OCI-LY1 (cell line): ENCODE measurements around the gene BUD23.
A peak's percentile ranks its signal among the peaks of the same experiment; 100 is the strongest.

Experiments
- H2AFZ ChIP-seq: fragments of 200-600 bp; sonication (generic), shearing (Covaris generic); 2 replicates; pipeline ENCODE4 v1.6.0; 2014; ENCODE audit warnings: antibody characterized with exemption, mild to moderate bottlenecking, low read length
- H3F3A ChIP-seq: fragments of 200-600 bp; sonication (generic), shearing (Covaris generic); 2 replicates; pipeline ENCODE4 v1.6.0; 2014; ENCODE audit warnings: mild to moderate bottlenecking, antibody characterized with exemption, low read length, moderate library complexity; ENCODE audit not compliant: insufficient read depth
- H3K27ac ChIP-seq: fragments of 200-600 bp; sonication (generic); 2 replicates; pipeline ENCODE4 v1.5.1; 2014; ENCODE audit warnings: low read length, mixed run types, mild to moderate bottlenecking, low read depth; ENCODE audit not compliant: poor library complexity, severe bottlenecking
- H3K27me3 ChIP-seq: fragments of 200-600 bp; sonication (generic); 2 replicates; pipeline ENCODE4 v1.6.0; 2014; ENCODE audit warnings: antibody characterized with exemption, mild to moderate bottlenecking, low read length, moderate library complexity; ENCODE audit not compliant: insufficient read depth
- H3K36me3 ChIP-seq: fragments of 200-600 bp; sonication (generic); 2 replicates; pipeline ENCODE4 v1.6.1; 2014; ENCODE audit warnings: mild to moderate bottlenecking, antibody characterized with exemption, low read length, moderate library complexity, mixed read lengths; ENCODE audit not compliant: insufficient read depth
- H3K4me1 ChIP-seq: fragments of 200-600 bp; sonication (generic); 2 replicates; pipeline ENCODE4 v1.5.1; 2014; ENCODE audit warnings: mild to moderate bottlenecking, low read length, moderate library complexity; ENCODE audit not compliant: insufficient read depth, severe bottlenecking
- H3K4me2 ChIP-seq: fragments of 200-600 bp; sonication (generic), shearing (Covaris generic); 2 replicates; pipeline ENCODE4 v1.6.1; 2014; ENCODE audit warnings: low read length
- H3K4me3 ChIP-seq: fragments of 200-600 bp; sonication (generic); 2 replicates; pipeline ENCODE4 v1.5.1; 2014; ENCODE audit warnings: low read length, low read depth, mild to moderate bottlenecking, mixed read lengths; ENCODE audit not compliant: poor library complexity, severe bottlenecking
- H3K79me2 ChIP-seq: fragments of 200-600 bp; shearing (Covaris generic); 2 replicates; pipeline ENCODE4 v1.6.1; 2016; ENCODE audit warnings: mixed run types, low read length, mixed read lengths; ENCODE audit not compliant: insufficient read depth
- H3K9ac ChIP-seq: fragments of 200-600 bp; sonication (generic), shearing (Covaris generic); 2 replicates; pipeline ENCODE4 v1.6.1; 2014; ENCODE audit warnings: mild to moderate bottlenecking, low read length, mixed read lengths
- H3K9me2 ChIP-seq: fragments of 200-600 bp; sonication (generic), shearing (Covaris generic); 2 replicates; pipeline ENCODE4 v1.6.1; 2014; ENCODE audit warnings: low read depth, mild to moderate bottlenecking, low read length, mixed read lengths
- H3K9me3 ChIP-seq: fragments of 200-600 bp; shearing (Covaris generic); 2 replicates; pipeline ENCODE4 v1.6.1; 2014; ENCODE audit warnings: low read length, mixed read lengths
- H4K20me1 ChIP-seq: fragments of 200-600 bp; sonication (generic), shearing (Covaris generic); 2 replicates; pipeline ENCODE4 v1.6.0; 2016; ENCODE audit warnings: mild to moderate bottlenecking, low read length; ENCODE audit not compliant: insufficient read depth
- CTCF ChIP-seq: fragments of 200-600 bp; sonication (generic), shearing (Covaris generic); IDR thresholded peaks from 2 replicates; pipeline ENCODE4 v1.5.1; 2017; ENCODE audit warnings: mild to moderate bottlenecking, antibody characterized with exemption, low read length, moderate library complexity, mixed read lengths
- EZH2 ChIP-seq: fragments of 200-600 bp; sonication (generic), shearing (Covaris generic); IDR thresholded peaks from 2 replicates; pipeline ENCODE4 v1.8.0; 2017; ENCODE audit warnings: borderline replicate concordance, mixed run types, mild to moderate bottlenecking, antibody characterized with exemption, low read length, moderate library complexity, mixed read lengths

BUD23 gene

GRCh38 chr7:73703757-73704639 is 20.6 kb downstream of the BUD23 start:
- no peak overlapping the region for H3K9ac ChIP-seq
- no peaks in the 10 kb centered on the region for H3K9me3 ChIP-seq
- H3K79me2 ChIP-seq = no peaks in the 10 kb centered on the region
- H3K4me3 ChIP-seq = peak overlapping the region; percentile 12
- peaks cover 10% of the 10 kb centered on the region; the same call in 1 of the 2 replicates for H3K27me3 ChIP-seq
- no peak for TF ChIP-seq EZH2
- no peak for TF ChIP-seq CTCF
- H3K9me2 ChIP-seq = no peaks in the 10 kb centered on the region
- H3F3A ChIP-seq = no peaks in the 10 kb centered on the region
- peaks cover 3% of the 10 kb centered on the region for H3K4me1 ChIP-seq
- H3K4me2 ChIP-seq = peak overlapping the region; percentile 36
- no peak overlapping the region for H2AFZ ChIP-seq
- H3K36me3 ChIP-seq = peaks cover 9% of the 10 kb centered on the region; the same call in 1 of the 2 replicates
- no peaks in the 10 kb centered on the region for H4K20me1 ChIP-seq
- no peak overlapping the region for H3K27ac ChIP-seq

GRCh38 chr7:73704640-73705550 is 21.5 kb downstream of the BUD23 start:
- Histone ChIP-seq H3K36me3 (no peaks in the 10 kb centered on the region), H3K9me2 (no peaks in the 10 kb centered on the region), H3K79me2 (no peaks in the 10 kb centered on the region), H3K27me3 (peaks cover 10% of the 10 kb centered on the region; the same call in 1 of the 2 replicates), H2AFZ (no peak overlapping the region), H3K4me2 (no peak overlapping the region), H3K4me1 (peaks cover 3% of the 10 kb centered on the region), H3K9me3 (no peaks in the 10 kb centered on the region), H3K4me3 (no peak overlapping the region), H3K9ac (no peak overlapping the region), H3F3A (no peaks in the 10 kb centered on the region), H3K27ac (no peak overlapping the region), H4K20me1 (no peaks in the 10 kb centered on the region)
- TF ChIP-seq EZH2 = no peak
- TF ChIP-seq CTCF = no peak

- Histone ChIP-seq H3K9ac (no peak overlapping the region), H3K79me2 (no peaks in the 10 kb centered on the region), H2AFZ (no peak overlapping the region), H3K4me1 (peaks cover 3% of the 10 kb centered on the region), H3F3A (no peaks in the 10 kb centered on the region), H3K4me2 (no peak overlapping the region), H3K9me2 (no peaks in the 10 kb centered on the region), H3K27ac (no peak overlapping the region), H4K20me1 (no peaks in the 10 kb centered on the region), H3K36me3 (no peaks in the 10 kb centered on the region), H3K27me3 (peaks cover 10% of the 10 kb centered on the region; the same call in 1 of the 2 replicates), H3K4me3 (no peak overlapping the region), H3K9me3 (no peaks in the 10 kb centered on the region)
- TF ChIP-seq EZH2 (no peak), CTCF (no peak)
These were observed 22.1 kb downstream of the BUD23 start for GRCh38 chr7:73705551-73705920.
